Calu3 (cell line): ENCODE data around the gene LRFN2. TPM values are rescaled to one million over a fixed set of nuclear protein-coding genes. Genes with fewer than 3 reads are reported as not detected.

Source experiments
- BruUV-seq: library from RNA; stranded (reverse); fragments of 400-500 nt; replicated peaks from 2 replicates; lab custom pipeline; 2021; lab: Mats Ljungman, UMichigan
- CTCF ChIA-PET: fragments of 300-600 bp; sonication (Branson Sonifier 250); formaldehyde crosslinking; loops from one replicate; lab custom pipeline; 2022; ENCODE audit warnings: antibody characterized with exemption; lab: Charles Lee
- DNase-seq: peaks from one replicate; pipeline ENCODE4 v3.0.0; 2022
- H3K27ac Mint-ChIP-seq: one replicate; pipeline ENCODE4 v1.8.0; 2022; ENCODE audit warnings: mixed read lengths; ENCODE audit not compliant: unreplicated experiment
- H3K27me3 Mint-ChIP-seq: one replicate; pipeline ENCODE4 v1.8.0; 2022; ENCODE audit warnings: mixed read lengths; ENCODE audit not compliant: unreplicated experiment
- H3K36me3 Mint-ChIP-seq: one replicate; pipeline ENCODE4 v1.8.0; 2022; ENCODE audit warnings: mild to moderate bottlenecking, moderate library complexity, mixed read lengths; ENCODE audit not compliant: insufficient read depth, unreplicated experiment
- H3K4me1 Mint-ChIP-seq: one replicate; pipeline ENCODE4 v1.8.0; 2022; ENCODE audit warnings: mild to moderate bottlenecking, low read depth, mixed read lengths; ENCODE audit not compliant: unreplicated experiment
- H3K4me3 Mint-ChIP-seq: one replicate; pipeline ENCODE4 v1.8.0; 2022; ENCODE audit warnings: mild to moderate bottlenecking, low read depth, moderate library complexity, mixed read lengths; ENCODE audit not compliant: unreplicated experiment
- H3K9me3 Mint-ChIP-seq: one replicate; pipeline ENCODE4 v1.8.0; 2022; ENCODE audit warnings: low read depth, mixed read lengths; ENCODE audit not compliant: unreplicated experiment
- CTCF ChIP-seq: fragments of 200-600 bp; IDR thresholded peaks from one replicate; pipeline ENCODE4 v1.8.0; 2022; ENCODE audit warnings: antibody characterized with exemption; ENCODE audit not compliant: unreplicated experiment
- intact Hi-C: fragments of 100-400 bp; cut with micrococcal nuclease; formaldehyde crosslinking; loops from one replicate; pipeline ENCODE4 v1.10.0; 2022; ENCODE audit not compliant: unreplicated experiment
- total RNA-seq: library from RNA; stranded (reverse); gene quantifications from 2 replicates; pipeline ENCODE4 v1.2.3, GENCODE V29; 2022

Gene LRFN2
- total RNA-seq, 1 experiment from 2014 or later: not detected

- H3K36me3 Mint-ChIP-seq: no peaks in the 10 kb centered on the region
- BruUV-seq: no TSS peak
- DNase-seq: no peak
- CTCF ChIA-PET: no interaction called here
- no peaks in the 10 kb centered on the region for H3K27me3 Mint-ChIP-seq
- H3K9me3 Mint-ChIP-seq: peaks cover 2% of the 10 kb centered on the region
- no peak overlapping the region for H3K4me3 Mint-ChIP-seq
- no peak overlapping the region for H3K27ac Mint-ChIP-seq
- intact Hi-C loops: no loop called here
- no peaks in the 10 kb centered on the region for H3K4me1 Mint-ChIP-seq
- no peak for TF ChIP-seq CTCF
Observed at GRCh38 chr6:40369891-40370290, 217.3 kb downstream of the LRFN2 start.

GRCh38 chr6:40369042-40369441 lies 218.1 kb downstream of the LRFN2 start:
- H3K36me3 Mint-ChIP-seq: no peaks in the 10 kb centered on the region

GRCh38 chr6:40362859-40363258 lies 224.3 kb downstream of the LRFN2 start:
- Mint-ChIP-seq H3K27me3 (no peaks in the 10 kb centered on the region), H3K4me1 (no peaks in the 10 kb centered on the region), H3K4me3 (no peak overlapping the region), H3K27ac (no peak overlapping the region), H3K9me3 (peaks cover 6% of the 10 kb centered on the region), H3K36me3 (no peaks in the 10 kb centered on the region)
- no peak for DNase-seq
- CTCF ChIA-PET: no interaction called here
- intact Hi-C loops: no loop called here
- no peak for TF ChIP-seq CTCF
- BruUV-seq: no TSS peak

More at GRCh38 chr6:40369042-40369441, 218.1 kb downstream of the LRFN2 start:
- intact Hi-C loops: no loop called here
- DNase-seq: no peak
- Mint-ChIP-seq H3K4me3 (no peak overlapping the region), H3K27me3 (no peaks in the 10 kb centered on the region), H3K4me1 (no peaks in the 10 kb centered on the region), H3K27ac (no peak overlapping the region), H3K9me3 (peaks cover 3% of the 10 kb centered on the region)
- no TSS peak for BruUV-seq
- no peak for TF ChIP-seq CTCF
- CTCF ChIA-PET: no interaction called here

- Mint-ChIP-seq H3K27ac (no peak overlapping the region), H3K27me3 (no peaks in the 10 kb centered on the region), H3K36me3 (no peaks in the 10 kb centered on the region), H3K4me3 (no peak overlapping the region), H3K9me3 (peaks cover 3% of the 10 kb centered on the region), H3K4me1 (no peaks in the 10 kb centered on the region)
- TF ChIP-seq CTCF: no peak
- intact Hi-C loops: no loop called here
- no TSS peak for BruUV-seq
- no peak for DNase-seq
- CTCF ChIA-PET: no interaction called here
Observed at GRCh38 chr6:40359808-40360207, 227.4 kb downstream of the LRFN2 start.
